Stimulated activated naive CD8-positive, alpha-beta T cell treated with anti-CD3 and anti-CD28 coated beads, Interleukin-15, Interleukin-2, amounts not matched to agents 100 ng/mL and 50 ng/mL, for 24 hours (primary cell): ENCODE measurements around the gene LRRC8B.

Source experiments
- H3K27ac Mint-ChIP-seq: one replicate; pipeline ENCODE4 v1.8.0; 2021; ENCODE audit warnings: mild to moderate bottlenecking, mixed read lengths
- H3K27me3 Mint-ChIP-seq: one replicate; pipeline ENCODE4 v1.8.0; 2021; ENCODE audit warnings: mixed read lengths
- H3K36me3 Mint-ChIP-seq: one replicate; pipeline ENCODE4 v1.8.0; 2021; ENCODE audit warnings: low read depth, mixed read lengths
- H3K4me1 Mint-ChIP-seq: one replicate; pipeline ENCODE4 v1.8.0; 2021; ENCODE audit warnings: low read depth, mixed read lengths
- H3K4me3 Mint-ChIP-seq: one replicate; pipeline ENCODE4 v1.8.0; 2021; ENCODE audit warnings: mild to moderate bottlenecking, mixed read lengths
- H3K9me3 Mint-ChIP-seq: one replicate; pipeline ENCODE4 v1.8.0; 2021; ENCODE audit warnings: mixed read lengths

LRRC8B gene

DNA sequence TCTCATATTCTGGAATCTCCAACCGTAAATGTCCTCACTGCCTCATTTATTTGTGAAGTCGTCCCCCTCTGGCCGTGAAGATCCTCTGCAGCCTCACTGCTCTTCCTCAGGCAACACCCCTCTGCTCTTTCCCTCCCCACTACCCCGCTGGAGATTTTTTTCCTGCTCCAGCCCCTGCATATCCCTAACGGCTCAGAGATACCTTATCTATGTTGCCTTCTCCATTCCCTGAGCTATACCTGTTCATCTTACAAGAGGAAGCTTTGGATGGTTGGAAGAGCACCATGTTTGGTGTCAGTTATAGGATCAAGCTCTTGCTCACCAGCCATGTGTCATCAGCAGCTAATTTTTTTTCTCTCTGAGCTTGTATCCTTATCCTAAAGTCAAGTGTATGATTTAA, 26.4 kb downstream of the LRRC8B start:
- no peaks in the 10 kb centered on the region for H3K27me3 Mint-ChIP-seq
- H3K27ac Mint-ChIP-seq, result no peak overlapping the region
- H3K36me3 Mint-ChIP-seq, result peaks cover 79% of the 10 kb centered on the region
- H3K4me1 Mint-ChIP-seq, result peaks cover 93% of the 10 kb centered on the region
- no peak overlapping the region for H3K4me3 Mint-ChIP-seq
- no peaks in the 10 kb centered on the region for H3K9me3 Mint-ChIP-seq

DNA sequence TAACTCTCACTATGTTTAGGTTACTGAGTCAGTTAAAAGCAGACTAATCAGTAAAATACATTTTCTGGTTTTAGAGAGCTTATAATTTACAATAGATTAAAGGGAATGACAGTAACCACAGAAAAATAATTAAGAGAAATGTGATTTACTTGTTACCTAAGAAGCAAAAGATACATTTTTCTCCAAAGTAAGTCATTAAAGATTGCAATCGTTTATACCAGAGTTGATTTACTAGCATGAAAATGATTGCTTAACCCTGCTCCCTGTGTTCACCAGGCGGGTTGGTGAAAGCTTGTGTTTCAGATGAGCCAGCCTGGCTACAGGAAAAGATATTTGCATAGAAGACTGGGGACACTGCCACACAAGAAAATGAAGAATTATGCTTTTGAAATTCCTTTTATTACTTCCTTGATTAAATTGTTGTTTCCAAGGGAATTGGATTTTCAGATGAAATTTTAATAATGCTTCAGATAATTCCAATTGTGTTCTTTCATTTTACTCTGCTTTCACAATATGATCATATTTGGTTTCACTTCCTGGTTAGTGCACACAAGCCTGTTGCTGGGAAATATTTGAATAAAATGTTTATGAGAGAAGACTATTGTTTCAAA, 27.9 kb downstream of the LRRC8B start:
- Mint-ChIP-seq H3K9me3 (no peaks in the 10 kb centered on the region), H3K4me3 (peak overlapping the region; percentile 52), H3K27me3 (no peaks in the 10 kb centered on the region), H3K27ac (peak overlapping the region; percentile 84), H3K4me1 (peaks cover 93% of the 10 kb centered on the region), H3K36me3 (peaks cover 89% of the 10 kb centered on the region)

DNA sequence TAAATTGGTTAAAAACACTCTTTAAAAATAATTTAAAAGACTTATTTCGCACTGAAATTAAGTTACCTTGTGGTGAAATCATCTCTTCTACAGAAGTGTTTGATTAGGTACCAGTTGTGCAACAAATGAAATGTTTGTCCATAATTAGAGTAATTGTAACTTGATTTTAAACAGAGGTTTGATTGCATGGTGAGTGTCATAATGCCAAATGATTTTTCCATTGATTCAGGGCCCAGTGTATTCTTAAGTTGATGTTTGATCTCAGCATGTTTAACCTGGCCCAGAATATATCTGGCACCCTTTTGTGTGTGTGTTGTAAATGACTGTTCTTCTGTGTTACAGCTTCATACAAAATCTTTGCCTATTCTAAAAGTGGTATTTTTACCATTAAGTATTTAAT, 28.5 kb downstream of the LRRC8B start:
- H3K9me3 Mint-ChIP-seq, result no peaks in the 10 kb centered on the region
- H3K4me1 Mint-ChIP-seq, result peaks cover 92% of the 10 kb centered on the region
- H3K4me3 Mint-ChIP-seq, result peak overlapping the region; percentile 52
- peaks cover 94% of the 10 kb centered on the region for H3K36me3 Mint-ChIP-seq
- no peaks in the 10 kb centered on the region for H3K27me3 Mint-ChIP-seq
- H3K27ac Mint-ChIP-seq, result peak overlapping the region; percentile 54

DNA sequence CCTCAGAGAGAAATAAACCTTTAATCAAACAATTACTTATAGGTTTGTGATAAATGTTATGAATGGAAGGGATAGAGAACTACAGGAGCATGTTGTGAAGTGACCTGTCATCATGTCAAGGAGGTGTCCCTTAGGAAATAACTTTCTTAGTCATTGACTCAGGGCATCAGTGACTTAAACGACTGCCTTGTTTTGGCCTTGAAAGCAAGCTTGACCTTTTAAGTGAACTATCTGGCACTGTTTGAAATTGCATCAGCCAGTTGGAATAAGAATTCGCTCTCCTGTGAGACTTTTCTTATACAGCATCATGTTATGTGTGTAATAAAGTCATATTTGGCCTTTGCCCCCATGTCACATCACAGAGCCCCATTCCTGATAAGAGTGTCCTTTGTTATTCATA, 30.9 kb downstream of the LRRC8B start:
- peaks cover 90% of the 10 kb centered on the region for H3K36me3 Mint-ChIP-seq
- H3K4me3 Mint-ChIP-seq, result no peak overlapping the region
- no peaks in the 10 kb centered on the region for H3K9me3 Mint-ChIP-seq
- peaks cover 73% of the 10 kb centered on the region for H3K4me1 Mint-ChIP-seq
- peak overlapping the region; percentile 77 for H3K27ac Mint-ChIP-seq
- no peaks in the 10 kb centered on the region for H3K27me3 Mint-ChIP-seq

DNA sequence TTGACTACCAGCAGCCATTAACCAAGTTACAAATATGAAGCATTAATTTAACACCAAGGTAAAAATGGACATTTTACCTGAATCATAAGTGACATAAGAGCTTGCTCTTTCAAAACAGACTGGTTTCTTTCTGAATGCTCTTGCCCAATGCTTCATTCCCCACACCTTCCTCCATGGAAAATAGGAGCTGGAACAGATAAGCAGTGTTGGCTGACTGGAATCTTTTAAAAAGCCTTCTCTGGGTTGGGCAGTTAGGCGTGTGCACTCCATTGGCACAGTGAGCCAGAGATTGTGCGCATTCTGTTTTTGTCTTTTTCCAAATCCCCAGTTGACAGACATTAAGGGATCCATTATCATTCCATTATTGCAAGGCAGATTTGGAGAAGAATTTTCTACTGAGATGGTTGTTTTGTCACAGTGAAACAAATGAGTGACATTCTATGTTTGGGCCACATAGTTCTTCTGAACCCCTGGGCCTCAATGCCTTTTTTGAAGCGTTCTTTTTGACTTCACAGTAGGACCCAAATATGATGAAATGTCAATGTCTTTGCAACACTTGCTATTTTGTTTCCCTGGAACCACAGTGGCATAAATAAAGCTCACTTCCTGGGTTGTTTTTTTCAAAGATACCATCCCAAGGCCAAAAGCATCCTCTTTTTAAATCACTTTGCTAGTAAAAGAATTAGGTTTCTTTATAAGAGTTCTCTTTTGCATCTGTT, 32.3 kb downstream of the LRRC8B start:
- Mint-ChIP-seq H3K27me3 (no peaks in the 10 kb centered on the region), H3K27ac (peak overlapping the region; percentile 77), H3K4me1 (peaks cover 63% of the 10 kb centered on the region), H3K36me3 (peaks cover 80% of the 10 kb centered on the region), H3K4me3 (no peak overlapping the region), H3K9me3 (no peaks in the 10 kb centered on the region)

DNA sequence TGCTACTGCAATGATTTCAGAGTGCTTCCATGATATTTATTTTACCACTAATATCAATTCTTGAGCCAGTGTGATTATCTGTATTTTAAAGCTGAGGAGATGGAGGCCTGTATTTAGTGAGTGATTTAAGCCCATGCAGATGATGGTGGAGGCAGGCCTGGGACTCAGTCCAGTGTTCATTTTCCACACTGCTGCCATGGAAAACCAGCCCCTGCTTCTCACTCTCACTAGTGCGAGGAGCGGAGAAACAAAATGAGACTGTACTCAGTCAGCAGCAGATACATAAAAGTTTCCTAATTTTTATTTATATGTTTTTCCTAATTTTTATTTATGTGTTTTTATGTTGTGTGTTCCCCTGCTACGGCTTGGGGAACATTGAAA, 32.8 kb downstream of the LRRC8B start:
- H3K27me3 Mint-ChIP-seq, result no peaks in the 10 kb centered on the region
- H3K27ac Mint-ChIP-seq, result peak overlapping the region; percentile 77
- H3K9me3 Mint-ChIP-seq, result no peaks in the 10 kb centered on the region
- H3K4me1 Mint-ChIP-seq, result peaks cover 63% of the 10 kb centered on the region
- no peak overlapping the region for H3K4me3 Mint-ChIP-seq
- peaks cover 84% of the 10 kb centered on the region for H3K36me3 Mint-ChIP-seq

DNA sequence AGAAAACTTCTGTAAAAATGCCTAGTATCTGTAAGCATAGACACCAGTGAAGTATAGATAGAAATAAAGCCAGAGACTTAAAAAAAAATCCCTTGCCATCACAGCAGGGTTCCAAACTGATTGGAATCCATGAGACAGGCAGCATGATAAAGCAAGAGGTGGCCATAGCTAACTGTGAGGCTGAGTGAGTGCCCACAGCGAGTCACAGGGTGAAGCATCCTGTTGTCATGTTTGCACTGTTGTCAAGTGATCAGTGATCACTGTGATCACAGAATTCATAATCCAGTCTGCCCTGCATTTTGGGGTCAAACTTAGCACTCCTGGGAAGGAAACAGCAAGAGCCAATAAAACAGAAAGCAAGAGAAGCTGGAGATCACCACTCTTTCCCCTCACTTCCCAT, 33.3 kb downstream of the LRRC8B start:
- H3K27me3 Mint-ChIP-seq, result no peaks in the 10 kb centered on the region
- no peaks in the 10 kb centered on the region for H3K9me3 Mint-ChIP-seq
- peaks cover 60% of the 10 kb centered on the region for H3K4me1 Mint-ChIP-seq
- peaks cover 82% of the 10 kb centered on the region for H3K36me3 Mint-ChIP-seq
- no peak overlapping the region for H3K4me3 Mint-ChIP-seq
- H3K27ac Mint-ChIP-seq, result peak overlapping the region; percentile 18

DNA sequence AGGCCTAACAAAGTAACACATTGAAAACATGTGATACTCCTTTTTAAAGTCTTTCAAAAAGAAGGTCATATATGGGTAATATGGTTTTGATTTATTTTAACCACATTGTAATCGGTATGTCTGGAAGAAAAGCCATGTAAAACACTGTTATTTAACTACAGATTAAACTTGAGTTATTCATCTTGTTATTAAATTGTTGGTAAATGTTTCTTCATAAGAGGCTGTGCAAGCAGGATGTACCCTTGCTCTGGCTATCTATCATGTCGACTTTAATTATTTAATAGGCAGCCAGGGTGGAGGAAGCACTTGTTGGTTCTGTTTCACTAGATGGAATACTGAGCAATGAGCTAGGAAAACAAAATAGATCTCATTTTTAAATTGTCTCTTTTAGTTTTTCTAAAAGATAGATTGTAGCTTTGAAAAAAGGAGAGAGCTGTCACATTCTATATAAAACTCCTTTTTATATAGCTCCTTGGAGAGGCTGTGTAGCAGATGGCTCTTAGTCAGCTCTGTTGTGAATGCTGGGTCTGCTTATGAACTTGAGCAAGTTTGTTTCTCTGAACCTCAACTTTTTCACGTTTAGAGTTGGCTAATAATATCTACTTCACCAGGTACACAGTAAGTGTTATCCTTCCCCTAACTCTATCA, 39.5 kb downstream of the LRRC8B start:
- Mint-ChIP-seq H3K4me1 (peaks cover 33% of the 10 kb centered on the region), H3K9me3 (no peaks in the 10 kb centered on the region), H3K27me3 (no peaks in the 10 kb centered on the region), H3K36me3 (peaks cover 73% of the 10 kb centered on the region), H3K4me3 (no peak overlapping the region), H3K27ac (no peak overlapping the region)

DNA sequence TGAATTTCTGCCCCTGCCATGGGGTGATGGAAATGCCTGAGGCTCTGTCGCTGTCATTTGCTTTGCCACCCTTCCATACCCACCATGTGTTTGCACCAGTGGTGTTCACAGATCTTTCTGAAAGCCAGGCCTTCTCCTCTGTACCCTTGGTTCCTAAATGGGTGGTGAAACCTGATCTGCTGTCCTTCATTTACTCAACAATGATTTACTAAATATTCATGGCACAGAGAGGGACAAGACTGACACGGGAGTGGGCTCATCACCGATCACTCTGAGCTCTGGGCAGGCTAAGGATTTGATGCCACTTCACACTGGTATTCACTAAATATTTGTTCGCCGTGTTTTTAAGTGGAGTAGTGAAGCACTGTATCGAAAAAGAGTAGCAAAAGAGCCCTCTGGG, 40.9 kb downstream of the LRRC8B start:
- Mint-ChIP-seq H3K36me3 (peaks cover 78% of the 10 kb centered on the region), H3K4me1 (peaks cover 43% of the 10 kb centered on the region), H3K27ac (no peak overlapping the region), H3K4me3 (no peak overlapping the region), H3K27me3 (no peaks in the 10 kb centered on the region), H3K9me3 (no peaks in the 10 kb centered on the region)

DNA sequence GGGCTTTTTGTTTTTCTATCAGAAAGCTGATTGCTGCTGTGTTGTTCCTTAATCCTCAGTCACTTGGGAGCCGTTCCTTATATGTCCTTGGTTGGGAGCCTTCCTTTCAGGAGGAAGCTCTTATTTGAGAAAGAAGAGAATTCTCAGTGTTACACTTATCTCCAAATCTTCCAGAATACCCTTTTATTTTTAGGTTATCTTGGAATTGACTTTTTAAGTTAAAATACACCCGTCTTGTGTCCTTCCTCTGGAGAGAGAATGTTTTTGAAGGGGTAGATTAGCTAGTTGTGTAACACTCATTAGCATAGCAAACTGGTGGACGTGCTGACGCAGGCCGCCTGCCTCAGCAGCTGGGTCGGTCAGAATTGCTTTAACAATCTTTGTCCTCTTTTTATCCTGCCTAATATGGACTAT, 42.1 kb downstream of the LRRC8B start:
- no peak overlapping the region for H3K27ac Mint-ChIP-seq
- H3K4me3 Mint-ChIP-seq, result no peak overlapping the region
- H3K9me3 Mint-ChIP-seq, result no peaks in the 10 kb centered on the region
- peaks cover 88% of the 10 kb centered on the region for H3K36me3 Mint-ChIP-seq
- peaks cover 52% of the 10 kb centered on the region for H3K4me1 Mint-ChIP-seq
- no peaks in the 10 kb centered on the region for H3K27me3 Mint-ChIP-seq

DNA sequence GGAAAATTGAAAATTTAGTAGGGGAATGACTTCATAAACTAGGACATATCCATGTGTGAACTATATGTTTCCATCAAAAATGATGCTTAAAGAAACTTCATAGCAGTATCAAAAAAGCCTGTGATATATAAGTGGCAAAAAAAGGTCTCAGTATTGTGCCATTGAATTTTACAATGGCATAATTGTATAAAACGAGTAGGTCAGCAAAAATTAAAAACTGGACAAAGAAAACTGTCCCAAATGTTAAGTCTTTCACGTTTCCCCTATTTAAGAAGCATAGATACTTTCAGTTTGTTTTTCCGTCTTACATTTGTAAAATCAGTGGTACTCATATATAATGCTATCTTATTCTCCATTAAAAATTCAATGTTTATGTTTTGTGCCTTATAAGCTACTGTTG, 43.2 kb downstream of the LRRC8B start:
- Mint-ChIP-seq H3K4me3 (no peak overlapping the region), H3K27me3 (no peaks in the 10 kb centered on the region), H3K27ac (peak overlapping the region; percentile 8), H3K4me1 (peaks cover 44% of the 10 kb centered on the region), H3K36me3 (peaks cover 88% of the 10 kb centered on the region), H3K9me3 (no peaks in the 10 kb centered on the region)

DNA sequence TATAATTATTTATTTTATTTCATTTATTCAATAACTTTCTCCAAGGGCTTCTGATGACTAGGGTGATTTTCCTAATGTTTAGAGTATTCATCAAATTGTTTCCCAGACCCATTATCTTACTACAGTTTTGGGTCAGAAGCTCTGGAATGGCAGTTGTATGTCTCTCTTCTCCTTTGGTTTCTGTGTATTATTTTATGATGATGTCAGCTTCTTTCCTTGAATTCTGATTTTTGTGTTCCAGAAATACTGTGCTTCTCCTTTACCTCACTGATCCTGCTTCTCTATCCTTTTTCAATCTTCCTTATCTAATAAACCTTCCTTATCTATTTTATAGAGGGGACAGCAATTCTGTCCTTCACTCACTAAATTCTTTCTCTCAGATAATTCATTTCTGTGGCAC, 48.8 kb downstream of the LRRC8B start:
- H3K36me3 Mint-ChIP-seq, result peaks cover 81% of the 10 kb centered on the region
- H3K27me3 Mint-ChIP-seq, result no peaks in the 10 kb centered on the region
- no peak overlapping the region for H3K4me3 Mint-ChIP-seq
- H3K27ac Mint-ChIP-seq, result no peak overlapping the region
- no peaks in the 10 kb centered on the region for H3K9me3 Mint-ChIP-seq
- H3K4me1 Mint-ChIP-seq, result peaks cover 22% of the 10 kb centered on the region

DNA sequence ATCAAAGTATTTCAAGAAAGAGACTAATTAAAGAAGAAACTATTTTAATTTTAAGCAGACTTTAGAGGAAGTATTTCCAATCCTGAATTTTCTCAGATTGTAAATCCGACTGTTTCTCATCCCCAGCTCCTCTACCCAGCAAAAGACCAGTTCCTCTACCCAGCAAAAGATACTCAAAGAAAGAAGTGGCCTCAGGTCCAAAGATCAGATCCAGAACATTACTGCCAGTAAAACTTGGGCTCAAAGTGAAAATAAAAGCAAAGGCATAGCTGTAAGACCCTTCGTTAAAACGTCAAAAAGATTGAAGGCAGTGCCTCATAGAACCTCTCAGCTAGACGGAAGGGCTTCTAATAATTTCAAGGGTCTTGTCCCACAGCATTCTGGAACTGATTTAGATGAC, 50.0 kb downstream of the LRRC8B start:
- Mint-ChIP-seq H3K27me3 (no peaks in the 10 kb centered on the region), H3K27ac (no peak overlapping the region), H3K4me3 (no peak overlapping the region), H3K9me3 (no peaks in the 10 kb centered on the region), H3K36me3 (peaks cover 78% of the 10 kb centered on the region), H3K4me1 (peaks cover 26% of the 10 kb centered on the region)

DNA sequence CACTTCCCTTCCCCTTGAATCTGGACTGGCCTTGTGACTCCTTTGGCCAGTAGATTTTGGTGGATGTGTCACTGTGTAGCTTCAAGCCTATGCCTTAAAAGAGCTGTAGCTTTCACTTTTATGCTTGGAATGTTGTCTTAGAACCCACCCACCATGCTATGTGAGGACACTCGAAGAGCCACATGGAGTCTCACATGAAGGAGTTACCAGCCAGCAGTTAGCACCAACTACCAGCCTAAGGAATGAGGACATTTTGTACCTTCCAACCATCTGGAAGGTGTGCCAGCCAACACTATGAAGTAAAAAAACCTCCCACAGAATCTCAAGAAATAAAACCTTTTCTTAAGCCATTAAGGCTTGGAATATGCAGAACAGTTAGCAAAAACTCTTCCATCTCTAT, 50.6 kb downstream of the LRRC8B start:
- Mint-ChIP-seq H3K27ac (no peak overlapping the region), H3K36me3 (peaks cover 78% of the 10 kb centered on the region), H3K4me3 (no peak overlapping the region), H3K4me1 (peaks cover 24% of the 10 kb centered on the region), H3K9me3 (no peaks in the 10 kb centered on the region), H3K27me3 (no peaks in the 10 kb centered on the region)

DNA sequence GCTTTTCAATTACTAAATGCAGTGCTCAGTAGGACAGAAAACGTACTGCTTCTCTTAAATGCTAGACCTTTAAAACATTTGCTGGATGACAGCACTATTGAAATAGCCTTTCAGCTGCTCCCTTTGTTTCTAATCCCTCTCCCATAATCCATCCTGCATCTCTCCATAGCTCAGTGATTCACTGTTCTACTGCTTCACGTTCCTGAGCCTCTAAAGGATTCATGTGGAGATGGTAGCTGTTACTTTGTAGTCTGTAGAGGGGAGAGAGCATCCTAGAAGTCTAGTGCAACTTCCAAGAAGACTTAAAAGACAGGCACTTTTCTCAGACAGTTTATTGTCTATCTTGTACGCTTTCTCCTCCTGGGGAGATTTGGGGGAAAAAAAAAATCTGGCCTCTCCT, 51.4 kb downstream of the LRRC8B start:
- Mint-ChIP-seq H3K4me1 (peaks cover 24% of the 10 kb centered on the region), H3K27me3 (no peaks in the 10 kb centered on the region), H3K9me3 (no peaks in the 10 kb centered on the region), H3K4me3 (no peak overlapping the region), H3K27ac (no peak overlapping the region), H3K36me3 (peaks cover 78% of the 10 kb centered on the region)
